ENCODE results near the gene CENPC. TPM values are rescaled to one million over a fixed set of nuclear protein-coding genes. Genes with fewer than 3 reads are reported as not detected.
"Not testable (repeated sequence)": the region's sequence is repeated elsewhere in the genome, so short reads cannot be mapped to it uniquely, and the experiment has no call there.

Gene CENPC
- total RNA-seq, 2 donors from 2014 or later = 14.7 to 16.7 TPM

DNA sequence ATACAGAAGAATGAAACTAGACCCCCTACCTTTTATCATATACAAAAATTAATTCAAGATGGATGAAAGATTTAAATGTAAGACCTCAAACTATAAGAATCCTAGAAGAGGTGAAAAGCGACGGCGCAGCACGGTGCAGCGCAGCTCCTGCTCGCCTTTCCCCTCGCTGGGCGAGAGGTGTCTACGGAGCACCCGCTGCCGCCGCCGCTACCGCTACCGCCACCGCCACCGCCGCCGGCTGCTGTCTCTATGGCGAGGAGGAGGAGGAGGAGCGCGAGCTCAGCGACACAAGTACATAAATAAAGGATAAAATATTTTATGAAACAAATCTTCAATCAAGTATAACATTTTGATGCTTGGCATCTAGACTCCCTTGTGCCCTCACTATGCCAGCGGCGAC is 99.4 kb downstream of the CENPC start:
- intact Hi-C loops (cut with DNase I, micrococcal nuclease); ATAC-seq; DNase-seq: not testable (repeated sequence)

GRCh38 chr4:67438975-67439374 is 106.3 kb downstream of the CENPC start:
- no peak for ATAC-seq
- DNase-seq = no peak
- intact Hi-C loops (cut with DNase I, micrococcal nuclease) = no loop called here

DNA sequence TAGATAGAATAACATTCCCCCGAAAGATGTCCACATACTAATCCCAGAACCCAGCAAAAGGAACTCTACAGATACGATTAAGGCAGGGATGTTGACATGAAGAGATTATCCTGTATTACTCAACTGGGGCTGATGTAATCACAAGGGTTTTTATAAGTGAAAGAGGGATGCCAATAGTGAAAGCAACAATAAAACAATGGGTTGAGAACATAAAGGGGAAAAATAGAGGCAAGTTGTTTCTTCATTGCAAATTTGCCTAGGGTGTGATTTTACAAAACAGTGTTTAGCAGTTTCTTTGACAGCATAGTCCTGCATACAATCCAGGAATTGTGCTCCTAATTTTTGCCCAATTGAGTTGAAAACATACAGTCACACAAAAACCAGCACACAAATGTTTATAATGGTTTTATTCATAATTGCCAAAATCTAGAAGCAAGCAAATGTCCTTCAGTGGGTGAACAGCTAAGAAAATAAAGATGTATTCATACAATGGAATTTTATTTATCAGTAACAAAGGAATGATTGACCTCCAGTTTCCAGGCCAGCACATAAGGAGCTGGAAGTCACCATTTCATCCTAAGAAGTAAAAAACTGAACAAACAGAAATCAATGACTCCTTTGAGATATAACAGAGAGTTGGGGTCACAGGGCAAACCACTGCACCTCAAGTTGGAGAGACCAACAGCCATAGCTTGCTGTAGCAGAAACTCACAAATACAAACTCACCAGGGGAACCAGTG is 107.2 kb downstream of the CENPC start:
- no peak for ATAC-seq
- intact Hi-C loops (cut with DNase I, micrococcal nuclease) = no loop called here

DNA sequence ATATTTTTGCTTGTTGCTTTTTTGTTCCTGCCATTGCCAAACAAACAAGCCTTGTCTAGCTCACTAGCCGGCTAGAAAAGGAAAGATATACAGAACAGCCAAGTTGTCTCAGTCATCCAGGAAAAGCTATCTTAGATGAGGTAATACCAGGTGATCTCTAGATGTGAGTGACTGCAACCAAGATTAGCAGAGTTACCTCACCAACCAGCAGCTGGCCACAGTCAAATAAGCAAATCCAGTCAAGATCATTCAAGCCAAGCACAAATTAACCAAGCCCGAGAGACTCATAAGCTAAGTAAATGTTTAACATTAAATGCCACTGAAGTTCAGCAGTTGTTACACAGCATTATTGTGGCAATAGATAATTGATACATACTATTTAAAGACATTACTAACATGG is 108.6 kb downstream of the CENPC start:
- no peak for DNase-seq
- ATAC-seq = peak; percentile 71

More for the DNA sequence above, 107.2 kb downstream of the CENPC start:
- DNase-seq = no peak

GRCh38 chr4:67430989-67431388 is 114.3 kb downstream of the CENPC start:
- ATAC-seq (no peak), DNase-seq (no peak)
- intact Hi-C loops (cut with DNase I, micrococcal nuclease) = no loop called here

More for the DNA sequence above, 108.6 kb downstream of the CENPC start:
- intact Hi-C loops (cut with DNase I, micrococcal nuclease) = no loop called here

GRCh38 chr4:67428819-67429218 is 116.5 kb downstream of the CENPC start:
- DNase-seq = no peak
- ATAC-seq = no peak
- intact Hi-C loops (cut with DNase I, micrococcal nuclease) = no loop called here

Other genes starting within 250 kb of the CENPC start
- gene STAP1, start 13.2 kb upstream of the CENPC start, total RNA-seq = under 1 TPM; 0.24 to 0.84 TPM
- gene UBA6, start 155.7 kb upstream of the CENPC start, total RNA-seq = 10 to 100 TPM; 45.0 to 54.7 TPM
- gene GNRHR, start 208.9 kb upstream of the CENPC start, total RNA-seq = not detected